ENCODE data around the gene PABPN1. TPM values are rescaled to one million over a fixed set of nuclear protein-coding genes. Genes with fewer than 3 reads are reported as not detected.
"Not testable (repeated sequence)": the region's sequence is repeated elsewhere in the genome, so short reads cannot be mapped to it uniquely, and the experiment has no call there.

The PABPN1 gene
- total RNA-seq: 132 and 144 TPM in 2 replicates

- DNase-seq (ENCODE audit: low read depth, low spot score): peak; percentile 100
These were observed at the start of gene PABPN1 for GRCh38 chr14:23320584-23321571. Gene PABPN1 (plus strand): TSS chr14:23321457. CDS start chr14:23321470, 13 bp downstream.

- no peak for DNase-seq (ENCODE audit: low read depth, low spot score)
These were observed 45.8 kb upstream of the PABPN1 start for GRCh38 chr14:23275412-23275811.

- DNase-seq (ENCODE audit: low read depth, low spot score): no peak
These were observed 44.1 kb upstream of the PABPN1 start for GRCh38 chr14:23277189-23277588.

- DNase-seq (ENCODE audit: low read depth, low spot score): not testable (repeated sequence)
These were observed 43.3 kb upstream of the PABPN1 start for GRCh38 chr14:23277928-23278327.

GRCh38 chr14:23281247-23281646 lies 40.0 kb upstream of the PABPN1 start:
- DNase-seq (ENCODE audit: low read depth, low spot score): no peak

- no peak for DNase-seq (ENCODE audit: low read depth, low spot score)
These were observed 36.4 kb upstream of the PABPN1 start for GRCh38 chr14:23284654-23285529.

GRCh38 chr14:23285530-23286019 lies 35.7 kb upstream of the PABPN1 start:
- no peak for DNase-seq (ENCODE audit: low read depth, low spot score)

GRCh38 chr14:23286020-23286901 lies 35.0 kb upstream of the PABPN1 start, which contains the start of gene HOMEZ:
Gene HOMEZ (minus strand): TSS chr14:23286132. CDS start chr14:23285952, 180 bp downstream.
- peak; percentile 96 for DNase-seq (ENCODE audit: low read depth, low spot score)

- DNase-seq (ENCODE audit: low read depth, low spot score): no peak
These were observed 34.3 kb upstream of the PABPN1 start for GRCh38 chr14:23286902-23287479.

- no peak for DNase-seq (ENCODE audit: low read depth, low spot score)
These were observed 26.3 kb upstream of the PABPN1 start for GRCh38 chr14:23294734-23295561.

- no peak for DNase-seq (ENCODE audit: low read depth, low spot score)
These were observed 25.1 kb upstream of the PABPN1 start for GRCh38 chr14:23296012-23296777.

- DNase-seq (ENCODE audit: low read depth, low spot score): no peak
These were observed 24.2 kb upstream of the PABPN1 start for GRCh38 chr14:23297096-23297495.

GRCh38 chr14:23297611-23298277 lies 23.5 kb upstream of the PABPN1 start:
- DNase-seq (ENCODE audit: low read depth, low spot score): no peak

- DNase-seq (ENCODE audit: low read depth, low spot score): no peak
These were observed 21.9 kb upstream of the PABPN1 start for GRCh38 chr14:23299211-23299957.

- DNase-seq (ENCODE audit: low read depth, low spot score): no peak
These were observed 21.1 kb upstream of the PABPN1 start for GRCh38 chr14:23299986-23300686.

GRCh38 chr14:23300687-23301223 lies 20.5 kb upstream of the PABPN1 start:
- no peak for DNase-seq (ENCODE audit: low read depth, low spot score)
